ENCODE measurements around the gene ACTL6A.

ACTL6A gene

GRCh38 chr3:179533274-179533673, 29.5 kb upstream of the ACTL6A start:
- no peak for TF ChIP-seq CTCF (IDR thresholded peaks at IDR 0.05; ENCODE audit: low read length, missing control alignments)

GRCh38 chr3:179536256-179536655, 26.5 kb upstream of the ACTL6A start:
- DNase-seq (ENCODE audit: low read depth): no peak
- no peak overlapping the region for H3K4me3 ChIP-seq (replicated peaks; ENCODE audit: low read depth, low read length)
- TF ChIP-seq CTCF (IDR thresholded peaks at IDR 0.05; ENCODE audit: low read length, missing control alignments): no peak

More at GRCh38 chr3:179533274-179533673, 29.5 kb upstream of the ACTL6A start:
- H3K4me3 ChIP-seq (replicated peaks; ENCODE audit: low read depth, low read length): no peak overlapping the region
- no peak for DNase-seq (ENCODE audit: low read depth)

GRCh38 chr3:179541094-179541493, 21.6 kb upstream of the ACTL6A start:
- peak; percentile 10 for DNase-seq (ENCODE audit: low read depth)
- TF ChIP-seq CTCF (IDR thresholded peaks at IDR 0.05; ENCODE audit: low read length, missing control alignments): no peak
- no peak overlapping the region for H3K4me3 ChIP-seq (replicated peaks; ENCODE audit: low read depth, low read length)

GRCh38 chr3:179541596-179541995, 21.1 kb upstream of the ACTL6A start:
- DNase-seq (ENCODE audit: low read depth): no peak
- TF ChIP-seq CTCF (IDR thresholded peaks at IDR 0.05; ENCODE audit: low read length, missing control alignments): no peak
- H3K4me3 ChIP-seq (replicated peaks; ENCODE audit: low read depth, low read length): no peak overlapping the region

- H3K4me3 ChIP-seq (replicated peaks; ENCODE audit: low read depth, low read length): no peak overlapping the region
- TF ChIP-seq CTCF (IDR thresholded peaks at IDR 0.05; ENCODE audit: low read length, missing control alignments): no peak
- DNase-seq (ENCODE audit: low read depth): no peak
These were observed 20.4 kb upstream of the ACTL6A start for GRCh38 chr3:179542375-179542774.

GRCh38 chr3:179544981-179545645, 17.6 kb upstream of the ACTL6A start:
- no peak overlapping the region for H3K4me3 ChIP-seq (replicated peaks; ENCODE audit: low read depth, low read length)
- no peak for TF ChIP-seq CTCF (IDR thresholded peaks at IDR 0.05; ENCODE audit: low read length, missing control alignments)
- peak; percentile 57 for DNase-seq (ENCODE audit: low read depth)

- H3K4me3 ChIP-seq (replicated peaks; ENCODE audit: low read depth, low read length): no peak overlapping the region
- DNase-seq (ENCODE audit: low read depth): no peak
- TF ChIP-seq CTCF (IDR thresholded peaks at IDR 0.05; ENCODE audit: low read length, missing control alignments): no peak
These were observed 15.9 kb upstream of the ACTL6A start for GRCh38 chr3:179546814-179547241.

Measured in fibroblast of pulmonary artery (primary cell).